Measurements from ENCODE around the gene SMIM36.

Gene SMIM36

GRCh38 chr17:55500103-55500502 is 11.1 kb downstream of the SMIM36 start:
- H3K27me3 ChIP-seq (ENCODE audit: insufficient read depth, low read depth): no peaks in the 10 kb centered on the region
- no peaks in the 10 kb centered on the region for H3K36me3 ChIP-seq (ENCODE audit: insufficient read depth)
- no peak overlapping the region for H3K27ac ChIP-seq
- H3K4me2 ChIP-seq: no peak overlapping the region
- H3K79me2 ChIP-seq (ENCODE audit: insufficient read depth, low read depth): no peaks in the 10 kb centered on the region
- no peak for TF ChIP-seq CTCF (conservative IDR thresholded peaks at IDR 0.05; ENCODE audit: low read depth, low read length)
- no peak overlapping the region for H3K4me3 ChIP-seq (IDR thresholded peaks at IDR 0.05; ENCODE audit: insufficient read depth, low read depth, low read length)
- H3K9ac ChIP-seq: no peak overlapping the region
- no peaks in the 10 kb centered on the region for H3K4me1 ChIP-seq (ENCODE audit: low read depth, poor library complexity, severe bottlenecking)
- H2AFZ ChIP-seq (ENCODE audit: low read depth): no peak overlapping the region
- H4K20me1 ChIP-seq (ENCODE audit: insufficient read depth): no peaks in the 10 kb centered on the region

GRCh38 chr17:55496094-55496881 is 15.0 kb downstream of the SMIM36 start:
- Histone ChIP-seq H3K9ac (no peak overlapping the region), H3K4me1 (ENCODE audit: low read depth, poor library complexity, severe bottlenecking) (no peaks in the 10 kb centered on the region), H3K4me2 (no peak overlapping the region), H3K4me3 (IDR thresholded peaks at IDR 0.05; ENCODE audit: insufficient read depth, low read depth, low read length) (no peak overlapping the region), H3K27me3 (ENCODE audit: insufficient read depth, low read depth) (no peaks in the 10 kb centered on the region), H3K36me3 (ENCODE audit: insufficient read depth) (no peaks in the 10 kb centered on the region), H4K20me1 (ENCODE audit: insufficient read depth) (no peaks in the 10 kb centered on the region), H3K79me2 (ENCODE audit: insufficient read depth, low read depth) (no peaks in the 10 kb centered on the region), H2AFZ (ENCODE audit: low read depth) (no peak overlapping the region), H3K27ac (no peak overlapping the region)
- no peak for TF ChIP-seq CTCF (conservative IDR thresholded peaks at IDR 0.05; ENCODE audit: low read depth, low read length)

- no peaks in the 10 kb centered on the region for H3K27me3 ChIP-seq (ENCODE audit: insufficient read depth, low read depth)
- no peak overlapping the region for H3K4me2 ChIP-seq
- H4K20me1 ChIP-seq (ENCODE audit: insufficient read depth): no peaks in the 10 kb centered on the region
- no peaks in the 10 kb centered on the region for H3K79me2 ChIP-seq (ENCODE audit: insufficient read depth, low read depth)
- no peaks in the 10 kb centered on the region for H3K36me3 ChIP-seq (ENCODE audit: insufficient read depth)
- no peak overlapping the region for H2AFZ ChIP-seq (ENCODE audit: low read depth)
- H3K4me1 ChIP-seq (ENCODE audit: low read depth, poor library complexity, severe bottlenecking): no peaks in the 10 kb centered on the region
- no peak overlapping the region for H3K27ac ChIP-seq
- no peak for TF ChIP-seq CTCF (conservative IDR thresholded peaks at IDR 0.05; ENCODE audit: low read depth, low read length)
- H3K4me3 ChIP-seq (IDR thresholded peaks at IDR 0.05; ENCODE audit: insufficient read depth, low read depth, low read length): no peak overlapping the region
- H3K9ac ChIP-seq: no peak overlapping the region
Measured at GRCh38 chr17:55495239-55495638, 16.0 kb downstream of the SMIM36 start.

GRCh38 chr17:55492781-55493341 is 18.4 kb downstream of the SMIM36 start:
- Histone ChIP-seq H3K27ac (no peak overlapping the region), H3K27me3 (ENCODE audit: insufficient read depth, low read depth) (no peaks in the 10 kb centered on the region), H2AFZ (ENCODE audit: low read depth) (no peak overlapping the region), H4K20me1 (ENCODE audit: insufficient read depth) (no peaks in the 10 kb centered on the region), H3K36me3 (ENCODE audit: insufficient read depth) (no peaks in the 10 kb centered on the region), H3K4me3 (IDR thresholded peaks at IDR 0.05; ENCODE audit: insufficient read depth, low read depth, low read length) (no peak overlapping the region), H3K9ac (no peak overlapping the region), H3K4me1 (ENCODE audit: low read depth, poor library complexity, severe bottlenecking) (no peaks in the 10 kb centered on the region), H3K4me2 (no peak overlapping the region), H3K79me2 (ENCODE audit: insufficient read depth, low read depth) (no peaks in the 10 kb centered on the region)
- TF ChIP-seq CTCF (conservative IDR thresholded peaks at IDR 0.05; ENCODE audit: low read depth, low read length): no peak
